CD4-positive, alpha-beta T cell treated with Interleukin-15 for 4 hours (primary cell): ENCODE data around the gene PAIP2.
"Not testable (repeated sequence)": the region's sequence is repeated elsewhere in the genome, so short reads cannot be mapped to it uniquely, and the experiment has no call there.

Experiments used
- DNase-seq: peaks from one replicate; pipeline ENCODE4 v3.0.0-alpha.2; 2020; ENCODE audit warnings: low spot score

Gene PAIP2

GRCh38 chr5:139378101-139378825 lies 36.6 kb downstream of the PAIP2 start:
- no peak for DNase-seq

DNA sequence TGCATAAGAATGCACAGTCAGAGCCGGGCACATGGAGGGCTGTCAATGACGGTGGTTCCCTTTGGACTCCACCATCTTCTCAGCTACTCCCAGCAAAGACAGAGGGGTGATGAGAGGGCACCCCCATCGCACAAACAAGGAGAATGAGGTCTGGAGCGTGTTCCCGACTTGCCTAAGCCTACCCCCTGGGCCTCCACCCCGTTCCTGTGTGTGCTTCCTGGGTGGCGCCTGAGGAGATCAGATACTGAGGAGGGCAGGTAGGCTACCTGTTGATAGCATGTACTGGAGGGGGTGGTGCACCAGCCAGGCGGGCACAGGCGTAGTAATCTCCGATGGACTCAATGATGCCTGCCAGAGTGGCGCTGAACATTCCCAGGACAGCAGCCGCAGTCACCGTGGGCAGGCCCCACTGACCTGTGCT lies 37.3 kb downstream of the PAIP2 start:
- no peak for DNase-seq

DNA sequence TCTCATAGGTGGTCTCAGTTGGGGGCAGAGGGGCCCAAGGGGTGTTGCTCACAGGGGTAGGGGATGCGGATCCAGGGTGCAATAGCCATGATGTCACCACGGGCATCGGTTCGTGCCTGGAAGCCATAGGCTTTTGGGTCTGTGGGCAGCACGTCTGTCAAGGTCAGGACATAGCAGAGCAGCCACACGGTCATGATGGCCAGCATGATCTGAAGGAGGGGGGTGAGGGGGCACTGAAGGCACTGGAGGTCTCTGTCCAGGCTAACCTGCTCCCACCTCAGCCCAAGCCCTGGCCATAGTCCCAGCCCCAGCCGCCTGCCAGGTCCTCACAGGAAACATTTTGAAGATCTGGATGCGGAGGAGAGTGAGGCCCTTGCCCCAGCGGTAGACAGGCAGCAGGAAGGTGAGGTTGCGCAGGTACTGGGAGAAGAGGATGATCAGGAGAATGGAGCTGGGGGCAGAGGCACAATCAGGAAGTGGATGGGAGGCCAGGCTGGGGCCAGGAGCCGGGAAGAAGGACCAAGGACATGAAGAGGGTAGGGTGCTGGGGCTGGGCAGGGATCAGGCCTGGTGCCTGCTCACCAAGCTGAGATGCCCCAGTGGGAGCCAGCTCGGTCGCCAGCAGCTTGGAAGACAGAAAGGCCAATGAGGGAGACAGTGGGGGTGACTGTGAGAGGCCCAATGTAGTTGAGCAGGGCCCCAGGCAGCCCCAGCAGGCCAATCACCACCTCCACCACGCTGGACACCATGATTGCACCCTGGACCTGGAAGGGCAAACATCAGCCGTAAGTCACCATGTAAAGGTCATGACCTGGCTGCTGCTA lies 38.2 kb downstream of the PAIP2 start:
- no peak for DNase-seq

- DNase-seq = no peak
Measured at GRCh38 chr5:139381837-139382761, 40.4 kb downstream of the PAIP2 start.

DNA sequence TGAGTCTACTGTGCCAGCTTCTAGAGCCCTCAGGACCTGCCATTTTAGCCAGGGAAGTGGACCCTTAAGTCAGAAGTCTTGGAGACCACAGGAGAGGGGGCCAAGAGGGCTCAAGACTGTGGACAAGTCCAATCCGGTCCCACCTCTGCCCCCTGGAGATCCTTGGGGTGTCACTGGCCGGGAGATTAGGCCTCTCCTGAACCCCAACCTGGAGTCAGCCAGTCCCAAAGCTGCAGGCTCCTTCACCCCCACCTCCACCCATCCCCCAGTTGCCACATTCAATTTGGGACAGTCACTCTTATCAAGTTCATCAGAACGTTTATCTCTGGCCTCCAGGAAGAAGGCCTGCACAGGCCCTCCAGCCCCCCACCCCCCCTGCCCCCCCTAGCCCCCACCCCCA lies 41.2 kb downstream of the PAIP2 start:
- DNase-seq = no peak

DNA sequence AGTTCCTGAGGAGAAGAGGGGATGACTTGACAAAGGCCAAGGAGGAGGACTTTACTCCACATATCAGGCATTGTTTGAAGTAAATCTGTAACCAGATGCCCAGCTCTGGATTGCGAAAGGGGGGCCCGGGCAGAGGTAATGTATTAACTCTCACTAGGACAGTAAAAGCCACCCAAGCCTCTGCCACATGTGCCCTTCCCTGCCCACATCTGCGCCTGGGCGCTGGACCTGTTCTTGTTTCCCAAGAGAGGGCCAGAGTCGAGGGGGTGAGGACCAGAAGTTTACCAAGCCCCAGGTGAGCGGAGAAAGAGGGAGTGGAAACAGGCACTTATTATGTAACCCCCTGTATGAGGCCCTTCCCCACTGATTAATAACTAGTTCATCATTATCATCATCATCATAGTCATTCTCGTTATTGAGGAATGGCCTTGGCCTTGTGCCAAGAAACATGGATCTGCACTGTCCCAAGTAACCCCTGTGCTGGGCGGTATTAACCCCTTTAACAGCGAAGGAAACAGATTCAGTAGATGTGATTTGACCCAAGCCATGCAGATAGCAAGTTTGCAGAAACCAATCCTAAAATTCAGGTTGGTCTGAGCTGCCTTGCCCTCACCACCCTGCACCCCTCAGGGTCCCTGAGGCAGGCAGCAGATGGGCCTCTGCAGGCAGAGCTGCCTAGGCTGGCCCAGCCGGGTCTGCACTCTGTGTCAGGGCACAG lies 41.8 kb downstream of the PAIP2 start, which contains the start of gene SLC23A1:
TSS of gene SLC23A1 (minus strand) at position 23 of the 718 bp plus-strand sequence. CDS start 44 bp downstream, outside the sequence.
- DNase-seq = no peak

GRCh38 chr5:139383993-139384590 lies 42.4 kb downstream of the PAIP2 start:
- DNase-seq = no peak

DNA sequence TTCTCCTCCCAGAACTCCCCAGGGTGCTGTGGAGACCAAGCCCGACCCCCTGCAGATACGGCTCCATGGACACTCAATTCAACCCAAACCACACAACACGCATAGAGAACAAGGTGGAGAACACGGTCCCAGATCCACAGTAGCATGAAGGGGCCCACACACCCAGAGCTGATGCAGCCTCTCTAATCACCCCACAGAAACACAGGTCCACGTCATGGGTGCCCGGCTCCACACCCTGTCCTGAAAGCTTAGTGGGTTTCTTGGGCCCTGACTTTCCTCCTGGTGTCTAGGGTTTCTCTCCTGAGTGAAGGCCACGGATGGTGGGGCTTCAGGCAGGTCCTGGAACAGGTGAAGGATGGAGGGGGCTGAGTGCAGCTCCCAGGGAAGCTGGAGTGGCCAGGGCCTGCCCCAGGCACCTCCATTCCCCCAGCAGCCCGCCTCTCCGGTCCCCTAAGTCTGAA lies 43.0 kb downstream of the PAIP2 start:
- no peak for DNase-seq

GRCh38 chr5:139385061-139386049 lies 43.7 kb downstream of the PAIP2 start:
- peak; percentile 32 for DNase-seq

DNA sequence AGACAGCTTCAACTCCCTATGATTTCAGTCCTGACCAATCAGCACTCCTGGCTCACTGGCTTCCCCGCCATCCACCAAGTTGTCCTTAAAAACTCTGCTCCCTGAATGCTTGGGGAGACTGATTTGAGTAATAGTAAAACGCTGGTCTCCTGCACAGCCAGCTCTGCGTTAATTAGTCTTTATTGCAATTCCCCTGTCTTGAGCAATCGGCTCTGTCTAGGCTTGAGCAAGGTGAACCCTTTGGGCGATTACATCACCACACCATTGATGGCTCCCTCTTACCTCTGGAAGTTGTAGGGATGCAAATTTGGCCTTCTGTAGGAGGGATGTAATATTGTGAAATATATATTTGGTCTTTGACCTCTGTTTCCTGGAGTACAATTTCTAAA lies 44.4 kb downstream of the PAIP2 start:
- no peak for DNase-seq

GRCh38 chr5:139386956-139387355 lies 45.3 kb downstream of the PAIP2 start:
- not testable (repeated sequence) for DNase-seq

DNA sequence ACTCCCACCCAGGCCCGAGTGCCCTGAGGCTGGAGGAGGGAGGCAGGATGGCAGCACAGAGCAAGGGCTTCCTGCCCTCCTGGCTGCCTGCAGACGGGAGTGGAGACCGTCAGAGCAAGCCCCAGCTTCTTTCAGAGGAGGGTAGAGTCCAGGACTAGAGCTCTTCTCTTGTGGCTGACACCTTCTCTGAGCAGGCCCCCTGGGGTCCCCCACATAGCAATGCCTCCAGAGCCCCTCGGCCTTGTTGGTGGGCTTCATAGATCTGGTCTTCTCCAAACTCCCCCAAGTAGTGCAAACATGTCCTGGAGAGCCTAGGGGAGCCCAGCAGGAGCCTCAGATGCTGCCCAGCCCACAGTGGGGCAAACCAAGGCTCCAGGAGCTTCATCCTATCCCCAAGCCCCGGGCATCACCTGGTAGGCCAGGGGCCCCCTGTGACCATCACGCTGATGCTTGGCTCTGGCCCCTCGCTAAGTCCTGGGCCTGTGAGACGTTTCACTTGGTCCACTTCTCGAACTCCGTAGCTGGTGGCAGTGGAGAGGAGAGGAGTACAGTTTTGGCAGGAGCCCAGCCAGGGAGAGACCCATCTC lies 46.0 kb downstream of the PAIP2 start:
- no peak for DNase-seq

DNA sequence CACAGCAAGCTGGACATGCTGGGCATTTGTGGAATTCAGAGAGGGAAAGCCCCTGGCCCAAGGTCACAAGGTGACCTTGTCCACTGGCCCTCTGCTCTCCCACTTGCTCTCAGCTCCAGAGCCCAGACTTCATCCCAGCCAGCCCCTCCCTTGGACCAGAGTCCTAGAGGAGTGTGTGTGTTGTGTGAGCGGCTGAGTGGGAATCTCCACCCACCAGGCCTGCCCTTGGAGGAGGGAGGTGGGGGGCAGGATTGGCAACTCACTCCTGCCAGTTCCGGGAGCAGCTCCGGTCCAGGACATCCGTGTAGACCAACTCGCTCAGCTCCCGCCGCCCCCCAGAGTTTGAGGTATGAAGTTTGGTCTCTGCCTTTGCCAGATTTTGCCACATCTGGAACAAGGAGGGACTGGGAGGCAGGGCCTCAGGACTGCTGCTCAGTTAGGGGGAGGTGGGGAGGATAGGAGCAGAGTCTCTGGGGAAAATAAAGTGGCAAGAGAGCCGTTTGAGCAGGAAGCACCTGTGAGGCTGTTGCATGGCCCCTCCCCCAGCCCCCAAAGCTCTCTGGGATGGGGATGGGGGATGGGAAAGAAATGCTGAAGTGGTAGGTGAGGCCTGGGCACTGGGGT lies 46.7 kb downstream of the PAIP2 start:
- DNase-seq = no peak

DNA sequence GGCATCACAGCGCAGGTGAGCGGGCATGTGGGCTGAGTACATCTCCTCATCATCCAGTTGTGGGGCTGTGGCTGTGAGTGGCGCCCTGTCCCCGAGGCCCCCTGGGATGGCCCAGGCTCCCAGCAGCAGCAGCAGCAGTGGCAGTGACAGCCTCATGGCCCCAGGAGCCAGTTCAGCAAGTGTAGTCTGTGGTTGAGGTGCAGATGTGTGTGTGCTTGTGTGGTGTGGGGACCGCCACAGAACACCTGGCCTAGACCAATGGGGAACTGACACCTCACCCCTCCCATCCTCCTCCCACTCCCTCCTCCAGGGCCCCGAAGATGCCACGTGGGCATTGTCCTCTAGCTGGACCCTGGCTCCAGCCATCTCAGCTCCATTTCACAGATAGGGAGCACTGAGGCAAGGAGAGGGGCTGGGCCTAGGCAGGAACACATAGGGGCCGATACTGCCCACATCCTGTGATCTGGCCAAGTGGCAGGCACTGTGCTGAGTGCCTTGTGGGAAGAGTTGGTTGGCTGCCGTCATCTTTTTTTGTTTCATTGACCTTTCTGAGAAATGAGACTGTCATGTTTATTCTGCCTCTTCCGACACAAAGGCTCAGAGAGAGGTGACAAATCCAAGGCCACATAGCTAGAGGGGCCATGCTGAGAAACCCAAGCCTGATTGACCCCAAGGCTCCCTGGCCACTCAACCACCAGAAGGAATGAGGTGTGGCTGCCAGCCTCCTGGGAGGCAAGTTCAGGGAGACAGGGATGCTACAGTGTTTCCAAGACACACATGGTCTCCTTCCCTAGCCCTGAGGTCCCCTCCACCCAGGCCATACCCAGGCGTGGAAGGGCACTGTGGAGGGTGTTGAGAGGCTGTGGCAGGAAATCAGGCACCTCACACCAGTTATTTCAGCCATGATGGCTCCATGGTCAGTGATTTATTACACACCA lies 48.3 kb downstream of the PAIP2 start, which contains the start of gene MZB1:
TSS of gene MZB1 (minus strand) at position 213 of the 938 bp plus-strand sequence. CDS start at position 156, 57 bp downstream.
- DNase-seq = peak; percentile 75

DNA sequence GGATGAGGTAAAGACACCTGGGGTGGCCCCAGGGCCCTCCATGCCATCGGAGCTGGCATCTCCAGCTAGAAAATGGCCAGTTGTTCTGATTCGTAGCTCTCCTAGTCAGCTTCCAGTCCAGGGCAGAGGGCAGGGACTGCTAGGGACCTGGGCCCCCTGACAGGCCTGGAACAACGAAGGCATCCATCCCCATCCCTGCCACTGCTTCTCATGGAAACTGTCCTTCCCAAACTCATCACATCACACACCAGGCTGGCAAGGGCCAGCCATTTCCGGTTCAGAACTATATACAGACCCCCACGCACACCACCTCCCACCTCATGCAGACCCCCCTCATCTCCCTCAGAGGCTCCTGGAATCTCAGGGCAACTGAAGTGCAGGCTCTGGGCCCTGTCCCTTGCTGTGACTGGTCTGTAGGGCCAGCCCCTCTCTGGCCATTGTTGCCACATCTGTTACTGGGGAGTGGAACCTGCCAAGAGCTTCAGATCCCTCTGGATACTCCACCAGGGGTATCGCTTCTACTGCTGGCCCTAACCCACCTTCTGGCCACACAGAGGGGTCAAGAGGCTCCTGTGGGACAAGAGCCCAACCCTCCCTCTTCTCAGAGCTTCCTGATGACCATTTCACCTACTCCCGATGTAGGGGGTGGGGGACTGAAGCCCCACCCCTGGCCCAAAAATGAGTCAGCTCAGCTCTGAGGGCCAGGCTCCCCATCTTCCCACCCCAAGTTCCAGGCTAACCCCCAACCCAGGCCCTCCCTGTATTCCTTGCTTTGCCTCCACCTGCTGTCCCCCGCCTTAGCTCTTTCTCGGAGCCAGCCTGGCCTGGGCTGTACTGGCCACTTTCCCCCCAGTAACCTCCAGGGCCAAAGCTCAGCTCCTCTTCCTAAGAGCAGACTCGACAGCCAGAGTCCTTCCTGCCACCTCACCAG lies 49.2 kb downstream of the PAIP2 start:
- no peak for DNase-seq

GRCh38 chr5:139391570-139392323 lies 50.1 kb downstream of the PAIP2 start:
- no peak for DNase-seq
